A549 (cell line): ENCODE measurements around the gene CNTNAP1. TPM values are rescaled to one million over a fixed set of nuclear protein-coding genes. Genes with fewer than 3 reads are reported as not detected.

ENCODE experiments used
- ATAC-seq, 2 experiments: fragments of 200-7000 bp in 1 of 2; fragments of >200 bp in 1 of 2; cut with Nextera tagmentation in 1 of 2; cut with Tn5 transposase in 1 of 2; 3 replicates each; pipeline versions ENCODE4 v1.8.0 to v1.9.1; 2018 to 2020; ENCODE audit warnings: mild to moderate bottlenecking in 1 of 2, moderate library complexity in 1 of 2
- CTCF ChIA-PET: fragments of 300-600 bp; sonication (Branson Sonifier 250); formaldehyde crosslinking; extraction: SDS; loops from one replicate; lab custom pipeline; 2021; ENCODE audit warnings: antibody characterized with exemption, inconsistent platforms; lab: Yijun Ruan, JAX
- POLR2A ChIA-PET: fragments of 350-600 bp; formaldehyde crosslinking; extraction: SDS; loops from one replicate; lab custom pipeline; 2021; ENCODE audit warnings: antibody characterized with exemption, inconsistent platforms; lab: Yijun Ruan, JAX
- DNase-seq, 2 experiments: peaks; one replicate each; pipeline versions ENCODE4 v3.0.0 to v3.0.0-alpha.2; 2011 to 2016; ENCODE audit warnings: low read depth in 1 of 2, low spot score in 1 of 2
- FAIRE-seq: peaks from 2 replicates; lab custom pipeline; 2011; peaks lifted over from hg19 to GRCh38; lab: Jason Lieb, UNC
- H3K27ac ChIP-seq, 2 experiments: fragments of >200 bp; sonication (Bioruptor Twin); formaldehyde crosslinking; 3 replicates each; pipeline ENCODE4 v1.5.1; 2016 to 2017
- H3K4me1 ChIP-seq: fragments of >200 bp; sonication (Bioruptor Twin); formaldehyde crosslinking; 3 replicates; pipeline ENCODE4 v1.6.1; 2016
- H3K4me2 ChIP-seq: fragments of >200 bp; sonication (Bioruptor Twin); formaldehyde crosslinking; 3 replicates; pipeline ENCODE4 v1.6.1; 2016
- H3K4me3 ChIP-seq: fragments of >200 bp; sonication (Bioruptor Twin); formaldehyde crosslinking; 3 replicates; pipeline ENCODE4 v1.5.1; 2016
- H3K9me3 ChIP-seq: fragments of >200 bp; sonication (Bioruptor Twin); formaldehyde crosslinking; 3 replicates; pipeline ENCODE4 v1.6.1; 2016
- CBX2 ChIP-seq: fragments of 200-600 bp; sonication (generic); IDR thresholded peaks from 2 replicates; pipeline ENCODE4 v1.6.1; 2016; ENCODE audit warnings: low read depth, mild to moderate bottlenecking, borderline replicate concordance
- CEBPB ChIP-seq, 2 experiments: fragments of >200 bp in 1 of 2; sonication (Bioruptor Twin) in 1 of 2; formaldehyde crosslinking in 1 of 2; IDR thresholded peaks; 2 replicates each; pipeline ENCODE4 v1.6.1; 2012 to 2016
- CHD4 ChIP-seq: fragments of 200-600 bp; sonication (generic); IDR thresholded peaks from 2 replicates; pipeline ENCODE4 v1.6.1; 2016; ENCODE audit warnings: antibody characterized with exemption, mild to moderate bottlenecking, borderline replicate concordance
- E2F6 ChIP-seq: IDR thresholded peaks from 2 replicates; pipeline ENCODE4 v1.6.1; 2012; ENCODE audit warnings: low read depth, borderline replicate concordance
- EHF ChIP-seq: fragments of 250-450 bp; sonication (Bioruptor Pico); IDR thresholded peaks from 2 replicates; pipeline ENCODE4 v1.5.0; 2020; ENCODE audit warnings: mild to moderate bottlenecking
- EP300 ChIP-seq, 2 experiments: fragments of >200 bp; sonication (Bioruptor Twin); formaldehyde crosslinking; IDR thresholded peaks; 2 replicates in 1 of 2; 3 replicates in 1 of 2; pipeline ENCODE4 v1.6.1; 2016 to 2017
- FOSL2 ChIP-seq, 2 experiments: fragments of 450-650 bp in 1 of 2; fragments of >200 bp in 1 of 2; sonication (Bioruptor Twin) in 1 of 2; formaldehyde crosslinking; IDR thresholded peaks; 2 replicates each; pipeline versions ENCODE4 v1.5.0 to v1.6.1; 2016 to 2020; ENCODE audit warnings: mild to moderate bottlenecking in 1 of 2, moderate library complexity in 1 of 2
- FOXS1 ChIP-seq: fragments of 250-450 bp; sonication (Bioruptor Pico); IDR thresholded peaks from 2 replicates; pipeline ENCODE4 v1.5.0; 2020; ENCODE audit warnings: mild to moderate bottlenecking, moderate library complexity
- GATA3 ChIP-seq: IDR thresholded peaks from 2 replicates; pipeline ENCODE4 v1.6.1; 2012; ENCODE audit warnings: borderline replicate concordance
- HDAC2 ChIP-seq: fragments of 200-600 bp; sonication (generic); IDR thresholded peaks from 2 replicates; pipeline ENCODE4 v1.6.1; 2016
- HMGXB4 ChIP-seq: fragments of 250-450 bp; sonication (Bioruptor Pico); IDR thresholded peaks from 2 replicates; pipeline ENCODE4 v1.5.0; 2021; ENCODE audit warnings: mild to moderate bottlenecking, moderate library complexity, borderline replicate concordance
- JUN ChIP-seq, 2 experiments: fragments of >200 bp; sonication (Bioruptor Twin); formaldehyde crosslinking; IDR thresholded peaks; 2 replicates in 1 of 2; 3 replicates in 1 of 2; pipeline ENCODE4 v1.6.1; 2016 to 2017
- KDM1A ChIP-seq: fragments of 200-600 bp; sonication (generic); IDR thresholded peaks from 2 replicates; pipeline ENCODE4 v1.6.1; 2016; ENCODE audit warnings: low read depth, mild to moderate bottlenecking
- MAX ChIP-seq: IDR thresholded peaks from 2 replicates; pipeline ENCODE4 v1.6.1; 2012
- NR3C1 ChIP-seq: fragments of >200 bp; sonication (Bioruptor Twin); formaldehyde crosslinking; IDR thresholded peaks from 3 replicates; pipeline ENCODE4 v1.6.1; 2017
- RAD21 ChIP-seq, 2 experiments: fragments of >200 bp in 1 of 2; sonication (Bioruptor Twin) in 1 of 2; formaldehyde crosslinking in 1 of 2; IDR thresholded peaks in 1 of 2; conservative IDR thresholded peaks in 1 of 2; 2 replicates in 1 of 2; 3 replicates in 1 of 2; pipeline ENCODE4 v1.6.1; 2012 to 2018; ENCODE audit warnings: inconsistent platforms in 1 of 2
- RARB ChIP-seq: fragments of 250-450 bp; sonication (Bioruptor Pico); IDR thresholded peaks from 2 replicates; pipeline ENCODE4 v1.8.0; 2021; ENCODE audit warnings: mild to moderate bottlenecking, moderate library complexity
- RCOR1 ChIP-seq: fragments of 150-350 bp; IDR thresholded peaks from 2 replicates; pipeline ENCODE4 v1.6.1; 2014; ENCODE audit warnings: antibody characterized with exemption, low read length, low read depth
- SMC3 ChIP-seq: fragments of >200 bp; sonication (Bioruptor Twin); formaldehyde crosslinking; IDR thresholded peaks from 3 replicates; pipeline ENCODE4 v1.6.1; 2018; ENCODE audit warnings: inconsistent platforms
- SREBF2 ChIP-seq: fragments of 450-650 bp; IDR thresholded peaks from 2 replicates; pipeline ENCODE4 v1.6.1; 2014; ENCODE audit warnings: mild to moderate bottlenecking, moderate library complexity
- ZC3H11A ChIP-seq: fragments of 450-650 bp; IDR thresholded peaks from 2 replicates; pipeline ENCODE4 v1.6.1; 2014; ENCODE audit warnings: antibody characterized with exemption, mild to moderate bottlenecking
- ZFP36 ChIP-seq: fragments of 450-650 bp; IDR thresholded peaks from 2 replicates; pipeline ENCODE4 v1.6.1; 2014; ENCODE audit warnings: borderline replicate concordance; ENCODE audit not compliant: partially characterized antibody
- WGBS: methylation state at CpG from one replicate; pipeline ENCODE4 v1.1.6; 2017; ENCODE audit errors: missing lambda C conversion rate; 5-methylcytosine and 5-hydroxymethylcytosine counted together
- polyA minus RNA-seq: library from RNA; depleted of rRNA, polyadenylated mRNA; stranded (reverse); fragments of >200 nt; gene quantifications from 2 replicates; pipeline ENCODE4 v1.2.3, GENCODE V29; 2011; rRNA and poly(A)+ RNA removed
- polyA plus RNA-seq, 4 experiments: library from polyadenylated mRNA; depleted of rRNA in 3 of 4; stranded (reverse); fragments of >200 nt; fragmentation: RNase III in 1 of 4; extraction: RNeasy Plus Mini Kit Qiagen cat#74134 plus additional on column Dnase treatment in 1 of 4; gene quantifications; 2 replicates in 3 of 4; 3 replicates in 1 of 4; pipeline ENCODE4 v1.2.3, GENCODE V29; 2011 to 2017
- TF ChIP-seq, protein P1 (sequence below): fragments of >200 bp; sonication (Bioruptor Twin); formaldehyde crosslinking; IDR thresholded peaks from 3 replicates; pipeline ENCODE4 v1.6.1; 2016
- TF ChIP-seq, protein P2 (sequence below): fragments of 250-450 bp; sonication (Bioruptor Pico); IDR thresholded peaks from 2 replicates; pipeline ENCODE4 v1.5.0; 2020; ENCODE audit warnings: low read depth, mild to moderate bottlenecking, moderate library complexity

Gene CNTNAP1
- polyA plus RNA-seq (2011; rRNA removed) (8.2 and 8.8 TPM in 2 replicates), polyA plus RNA-seq (2017; fragmentation: RNase III; extraction: RNeasy Plus Mini Kit Qiagen cat#74134 plus additional on column Dnase treatment) (6.3 to 7.1 TPM (median 7.1 TPM) in 3 replicates), polyA minus RNA-seq (6.1 and 7.4 TPM in 2 replicates)
- polyA plus RNA-seq (2012; cell fraction: cytosol; rRNA removed) = 8.7 and 9.5 TPM in 2 replicates
- 55.8 and 61.8 TPM in 2 replicates for polyA plus RNA-seq (2012; cell fraction: nucleus; rRNA removed)

DNA sequence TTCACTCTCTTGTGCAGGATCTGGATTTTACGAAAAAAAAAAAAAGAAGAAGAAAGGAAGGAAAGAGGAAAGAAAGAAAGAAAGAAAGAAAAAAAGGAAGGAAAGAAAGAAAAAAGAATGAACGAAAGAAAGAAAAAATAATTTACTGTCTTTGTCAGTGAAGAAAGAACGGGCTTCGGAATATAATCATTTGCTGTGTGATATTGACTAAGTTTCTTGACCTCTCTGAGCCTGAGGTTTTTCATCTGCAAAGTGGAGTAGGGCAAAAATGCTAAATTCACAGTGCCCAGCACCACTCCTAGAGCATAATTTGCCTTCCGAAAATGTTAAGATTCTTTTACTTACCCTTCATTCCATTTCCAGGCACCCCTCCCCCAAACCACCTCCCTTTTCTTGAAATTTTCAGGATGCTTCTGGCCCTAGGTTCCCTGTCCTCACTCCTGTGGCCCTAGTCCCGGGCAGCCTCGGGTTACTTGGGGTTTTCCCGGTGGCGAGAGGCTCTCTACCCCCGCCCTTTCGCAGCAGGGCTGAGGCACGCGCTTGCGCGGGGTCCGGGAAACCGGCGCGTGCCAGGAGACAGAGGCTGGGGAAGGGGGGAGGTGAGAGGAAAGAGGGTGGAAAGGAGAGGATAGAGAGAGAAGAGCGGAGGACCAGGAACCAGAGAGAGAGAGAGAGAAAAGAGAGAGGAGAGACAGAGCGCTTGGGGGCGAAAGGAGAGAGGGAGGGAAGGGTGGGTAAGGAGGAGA lies at the start of gene CNTNAP1:
CNTNAP1 (plus strand) TSS at position 556 of the 746 bp plus-strand sequence. CDS start 299 bp downstream, outside the sequence.
- no peak for FAIRE-seq
- WGBS = 44% methylated on average over 22 of the region's 22 CpGs
- TF ChIP-seq RARB (CRISPR knock-in tag) = no peak
- no peak for TF ChIP-seq HMGXB4 (CRISPR knock-in tag)
- TF ChIP-seq HDAC2 = peak; percentile 55; the same call in 1 of the 2 replicates
- peak; percentile 66; the same call in 1 of the 2 replicates for TF ChIP-seq CHD4
- peak; percentile 72; the same call in 1 of the 2 replicates for TF ChIP-seq RCOR1
- TF ChIP-seq KDM1A = peak; percentile 88
- TF ChIP-seq SREBF2 = no peak
- no peak for TF ChIP-seq CBX2
- no peak for TF ChIP-seq GATA3
- no peak for TF ChIP-seq EP300 (IDR thresholded peaks at IDR 0.05)
- TF ChIP-seq FOSL2 (IDR thresholded peaks at IDR 0.05) = no peak
- no peak for TF ChIP-seq FOSL2 (CRISPR knock-in tag; IDR thresholded peaks at IDR 0.05)
- no peak for TF ChIP-seq CEBPB (IDR thresholded peaks at IDR 0.05)
- peak; percentile 25 to 33; a peak in 1 of 5 replicates for TF ChIP-seq JUN (IDR thresholded peaks at IDR 0.05)
- no peak for TF ChIP-seq EHF (CRISPR knock-in tag)
- peak; percentile 88 for TF ChIP-seq ZFP36
- TF ChIP-seq NR3C1 = no peak
- TF ChIP-seq, protein P1, sequence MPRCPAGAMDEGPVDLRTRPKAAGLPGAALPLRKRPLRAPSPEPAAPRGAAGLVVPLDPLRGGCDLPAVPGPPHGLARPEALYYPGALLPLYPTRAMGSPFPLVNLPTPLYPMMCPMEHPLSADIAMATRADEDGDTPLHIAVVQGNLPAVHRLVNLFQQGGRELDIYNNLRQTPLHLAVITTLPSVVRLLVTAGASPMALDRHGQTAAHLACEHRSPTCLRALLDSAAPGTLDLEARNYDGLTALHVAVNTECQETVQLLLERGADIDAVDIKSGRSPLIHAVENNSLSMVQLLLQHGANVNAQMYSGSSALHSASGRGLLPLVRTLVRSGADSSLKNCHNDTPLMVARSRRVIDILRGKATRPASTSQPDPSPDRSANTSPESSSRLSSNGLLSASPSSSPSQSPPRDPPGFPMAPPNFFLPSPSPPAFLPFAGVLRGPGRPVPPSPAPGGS = no peak
- TF ChIP-seq, protein P2, sequence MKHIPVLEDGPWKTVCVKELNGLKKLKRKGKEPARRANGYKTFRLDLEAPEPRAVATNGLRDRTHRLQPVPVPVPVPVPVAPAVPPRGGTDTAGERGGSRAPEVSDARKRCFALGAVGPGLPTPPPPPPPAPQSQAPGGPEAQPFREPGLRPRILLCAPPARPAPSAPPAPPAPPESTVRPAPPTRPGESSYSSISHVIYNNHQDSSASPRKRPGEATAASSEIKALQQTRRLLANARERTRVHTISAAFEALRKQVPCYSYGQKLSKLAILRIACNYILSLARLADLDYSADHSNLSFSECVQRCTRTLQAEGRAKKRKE = no peak
- peak; percentile 80 for TF ChIP-seq E2F6
- no peak for TF ChIP-seq FOXS1 (CRISPR knock-in tag)
- TF ChIP-seq SMC3 = no peak
- no peak for TF ChIP-seq RAD21 (conservative IDR thresholded peaks at IDR 0.05 in 1 of 2, IDR thresholded peaks at IDR 0.05 in 1 of 2)
- no peak for TF ChIP-seq ZC3H11A
- TF ChIP-seq MAX = peak; percentile 71
- TF ChIP-seq, all 56 proteins: peak for 8
- peak; percentile 3; a peak in 3 of 6 replicates for ATAC-seq
- Histone ChIP-seq H3K4me1 (peaks cover 34% of the 10 kb centered on the region), H3K4me2 (peak within 1 kb of the TSS; percentile 50), H3K27ac (peak within 1 kb of the TSS; percentile 62 to 80), H3K9me3 (no peaks in the 10 kb centered on the region), H3K4me3 (peak within 1 kb of the TSS; percentile 47)
- DNase-seq = peak; percentile 56 to 77
- ChIA-PET CTCF (interaction anchor here (0.5 to 4.4 kb wide), 5 partner anchors 36 to 348 kb away, joined by 3 to 44 read pairs (median 3); partner anchors contain the start of gene PSMC3IP), POLR2A (no interaction called here)
